ENCODE measurements around the gene CREB1. TPM values are rescaled to one million over a fixed set of nuclear protein-coding genes. Genes with fewer than 3 reads are reported as not detected.

CREB1 gene
- total RNA-seq, 6 experiments from 2014 or later = 32.9 to 51.8 (median 48.9) TPM

DNA sequence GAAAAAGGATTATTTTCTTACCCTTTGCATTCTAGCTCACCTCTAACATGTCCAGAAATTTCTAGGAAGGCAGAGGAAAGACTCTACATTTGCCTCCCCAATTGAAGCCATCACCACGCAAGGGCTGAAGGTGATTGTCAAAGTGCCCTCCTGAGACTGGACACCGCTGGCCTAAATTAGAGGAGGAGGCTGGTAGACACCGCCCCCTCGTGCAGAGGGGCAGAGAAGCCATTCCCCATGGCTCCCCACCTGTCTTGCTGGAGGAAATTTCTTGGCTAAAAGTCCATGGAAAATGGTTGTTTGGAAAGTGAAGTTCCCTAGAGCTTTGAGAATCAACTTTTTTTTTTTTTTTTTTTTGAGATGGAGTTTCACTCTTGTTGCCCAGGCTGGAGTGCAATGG lies 31.3 kb upstream of the CREB1 start:
- Mint-ChIP-seq H3K4me3 (no peak overlapping the region), H3K27ac (no peak overlapping the region), H3K36me3 (ENCODE audit: low read depth) (no peaks in the 10 kb centered on the region), H3K9me3 (no peaks in the 10 kb centered on the region), H3K4me1 (ENCODE audit: low read depth) (peaks cover 28% of the 10 kb centered on the region), H3K27me3 (ENCODE audit: insufficient read depth) (peaks cover under 1% of the 10 kb centered on the region; the same call in 1 of the 2 replicates)
- no peak for DNase-seq
- TF ChIP-seq, protein P1, sequence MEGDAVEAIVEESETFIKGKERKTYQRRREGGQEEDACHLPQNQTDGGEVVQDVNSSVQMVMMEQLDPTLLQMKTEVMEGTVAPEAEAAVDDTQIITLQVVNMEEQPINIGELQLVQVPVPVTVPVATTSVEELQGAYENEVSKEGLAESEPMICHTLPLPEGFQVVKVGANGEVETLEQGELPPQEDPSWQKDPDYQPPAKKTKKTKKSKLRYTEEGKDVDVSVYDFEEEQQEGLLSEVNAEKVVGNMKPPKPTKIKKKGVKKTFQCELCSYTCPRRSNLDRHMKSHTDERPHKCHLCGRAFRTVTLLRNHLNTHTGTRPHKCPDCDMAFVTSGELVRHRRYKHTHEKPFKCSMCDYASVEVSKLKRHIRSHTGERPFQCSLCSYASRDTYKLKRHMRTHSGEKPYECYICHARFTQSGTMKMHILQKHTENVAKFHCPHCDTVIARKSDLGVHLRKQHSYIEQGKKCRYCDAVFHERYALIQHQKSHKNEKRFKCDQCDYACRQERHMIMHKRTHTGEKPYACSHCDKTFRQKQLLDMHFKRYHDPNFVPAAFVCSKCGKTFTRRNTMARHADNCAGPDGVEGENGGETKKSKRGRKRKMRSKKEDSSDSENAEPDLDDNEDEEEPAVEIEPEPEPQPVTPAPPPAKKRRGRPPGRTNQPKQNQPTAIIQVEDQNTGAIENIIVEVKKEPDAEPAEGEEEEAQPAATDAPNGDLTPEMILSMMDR (IDR thresholded peaks at IDR 0.05) = no peak

- no peak for DNase-seq
- Mint-ChIP-seq H3K27me3 (ENCODE audit: insufficient read depth) (no peaks in the 10 kb centered on the region), H3K36me3 (ENCODE audit: low read depth) (no peaks in the 10 kb centered on the region), H3K4me1 (ENCODE audit: low read depth) (peaks cover 34% of the 10 kb centered on the region), H3K4me3 (no peak overlapping the region), H3K9me3 (no peaks in the 10 kb centered on the region), H3K27ac (peak overlapping the region; percentile 50; the same call in 1 of the 2 replicates)
- TF ChIP-seq, protein P1 (IDR thresholded peaks at IDR 0.05) = no peak
These were observed 30.6 kb upstream of the CREB1 start for GRCh38 chr2:207499114-207499513.

- Mint-ChIP-seq H3K27ac (no peak overlapping the region), H3K4me1 (ENCODE audit: low read depth) (peaks cover 63% of the 10 kb centered on the region), H3K27me3 (ENCODE audit: insufficient read depth) (no peaks in the 10 kb centered on the region), H3K36me3 (ENCODE audit: low read depth) (no peaks in the 10 kb centered on the region), H3K4me3 (no peak overlapping the region), H3K9me3 (no peaks in the 10 kb centered on the region)
- no peak for DNase-seq
- TF ChIP-seq, protein P1 (IDR thresholded peaks at IDR 0.05) = no peak
These were observed 27.8 kb upstream of the CREB1 start for GRCh38 chr2:207501802-207502576.

DNA sequence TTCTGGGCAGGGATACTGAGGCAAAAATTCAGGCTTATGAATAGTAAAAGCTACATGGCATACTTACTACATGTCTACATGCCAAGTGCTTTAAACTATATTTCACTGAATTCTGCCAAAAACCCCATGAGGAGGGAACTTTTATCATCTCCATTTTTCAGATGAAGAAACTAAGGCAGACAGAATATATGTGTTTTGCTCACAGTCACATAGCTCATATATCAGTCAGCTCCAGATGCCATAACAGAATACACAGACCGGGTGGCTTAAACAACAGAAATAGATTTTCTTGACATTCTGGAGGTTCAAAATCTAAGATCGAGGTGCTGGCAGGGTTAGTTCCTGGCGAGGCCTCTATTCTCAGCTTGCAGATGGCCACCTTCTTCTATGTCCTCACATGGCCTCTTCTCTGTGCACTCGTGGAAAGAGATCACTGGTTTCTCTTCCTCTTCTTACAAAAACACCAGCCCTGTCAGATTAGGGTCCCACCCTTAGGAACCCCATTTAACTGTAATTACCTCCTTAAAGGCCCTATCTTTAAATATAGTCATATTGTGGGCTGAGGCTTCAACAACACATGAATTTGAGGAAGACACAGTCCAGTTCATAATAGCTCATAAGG lies 27.1 kb upstream of the CREB1 start:
- H3K27me3 Mint-ChIP-seq (ENCODE audit: insufficient read depth) = no peaks in the 10 kb centered on the region

DNA sequence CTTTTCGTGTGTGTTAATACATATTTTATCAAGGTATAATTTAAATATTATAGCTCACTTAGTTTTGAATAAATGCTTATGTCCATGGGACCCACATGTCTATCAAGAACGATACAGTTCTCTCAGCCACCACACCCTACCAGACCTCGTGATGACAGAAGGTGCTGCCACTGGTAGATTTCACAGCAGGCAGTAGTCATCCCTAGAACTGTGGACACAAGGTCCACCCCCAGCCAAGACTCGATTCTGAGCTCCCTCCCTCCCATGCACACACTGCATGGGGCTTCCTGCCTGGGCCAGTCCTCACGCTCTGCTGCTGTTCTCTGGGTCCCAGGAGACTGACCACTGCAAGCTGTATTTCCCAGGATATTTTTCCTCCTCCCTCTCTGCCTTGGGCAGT lies 26.5 kb upstream of the CREB1 start:
- Mint-ChIP-seq H3K4me1 (ENCODE audit: low read depth) (peaks cover 58% of the 10 kb centered on the region), H3K36me3 (ENCODE audit: low read depth) (no peaks in the 10 kb centered on the region), H3K27me3 (ENCODE audit: insufficient read depth) (no peaks in the 10 kb centered on the region), H3K9me3 (no peaks in the 10 kb centered on the region), H3K27ac (no peak overlapping the region), H3K4me3 (no peak overlapping the region)
- DNase-seq = no peak
- TF ChIP-seq, protein P1 (IDR thresholded peaks at IDR 0.05) = no peak

More for the DNA sequence above, 27.1 kb upstream of the CREB1 start:
- no peaks in the 10 kb centered on the region for H3K36me3 Mint-ChIP-seq (ENCODE audit: low read depth)
- no peak for DNase-seq
- TF ChIP-seq, protein P1 (IDR thresholded peaks at IDR 0.05) = no peak
- H3K4me3 Mint-ChIP-seq = no peak overlapping the region
- H3K27ac Mint-ChIP-seq = no peak overlapping the region
- H3K4me1 Mint-ChIP-seq (ENCODE audit: low read depth) = peaks cover 63% of the 10 kb centered on the region
- no peaks in the 10 kb centered on the region for H3K9me3 Mint-ChIP-seq

Data from HFFc6 (cell line).